NCI-H146 treated with DMSO at 0.1 percent for 48 hours (cell line): ENCODE measurements around the gene CBFA2T2.
"Not testable (repeated sequence)": the region's sequence is repeated elsewhere in the genome, so short reads cannot be mapped to it uniquely, and the experiment has no call there.

Experiments used
- DNase-seq: peaks from one replicate; lab custom pipeline; 2025; ENCODE audit not compliant: unreplicated experiment; lab: John Stamatoyannopoulos, UW

The CBFA2T2 gene

DNA sequence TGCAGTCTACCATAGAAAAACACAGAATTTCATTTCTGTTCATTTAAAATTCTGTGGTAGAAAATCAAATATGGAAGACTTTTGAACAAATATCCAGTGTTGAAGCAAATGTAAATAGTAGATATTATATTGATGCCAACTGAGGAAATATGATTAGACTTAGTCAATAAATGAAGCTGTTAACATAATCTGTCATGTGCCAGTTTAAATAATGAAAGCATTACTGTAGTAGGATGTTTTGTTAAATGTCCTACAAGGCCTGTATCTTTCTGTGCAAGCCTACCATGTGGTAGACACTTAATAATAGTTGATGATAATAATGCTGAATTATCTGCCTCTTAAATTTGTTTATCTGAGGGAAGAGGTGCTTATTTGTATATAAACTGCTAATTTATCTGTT, 55.9 kb downstream of the CBFA2T2 start:
- DNase-seq = no peak

GRCh38 chr20:33549229-33549999, 59.5 kb downstream of the CBFA2T2 start:
- no peak for DNase-seq

DNA sequence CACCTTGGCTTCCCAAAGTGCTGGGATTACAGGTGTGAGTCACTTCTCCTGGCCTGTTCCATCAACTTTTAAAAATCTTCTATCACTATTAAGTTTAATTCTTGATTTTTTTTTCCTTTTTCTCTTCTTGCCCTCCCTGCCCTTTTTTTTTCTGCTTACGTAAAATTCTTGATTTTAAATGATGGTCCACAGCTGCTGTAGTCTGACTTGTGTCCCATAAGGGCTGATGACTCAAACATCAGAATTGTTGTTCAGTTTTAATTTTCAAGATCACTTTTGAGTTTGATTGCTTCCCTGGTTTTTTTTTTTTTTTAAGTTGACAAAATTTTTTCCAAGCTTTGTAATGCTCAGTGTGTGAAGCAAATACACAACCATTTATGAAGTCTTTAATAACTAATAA, 61.9 kb downstream of the CBFA2T2 start:
- peak; percentile 68 for DNase-seq

- peak; percentile 54 for DNase-seq
Observed at GRCh38 chr20:33552519-33552918, 62.6 kb downstream of the CBFA2T2 start.

DNA sequence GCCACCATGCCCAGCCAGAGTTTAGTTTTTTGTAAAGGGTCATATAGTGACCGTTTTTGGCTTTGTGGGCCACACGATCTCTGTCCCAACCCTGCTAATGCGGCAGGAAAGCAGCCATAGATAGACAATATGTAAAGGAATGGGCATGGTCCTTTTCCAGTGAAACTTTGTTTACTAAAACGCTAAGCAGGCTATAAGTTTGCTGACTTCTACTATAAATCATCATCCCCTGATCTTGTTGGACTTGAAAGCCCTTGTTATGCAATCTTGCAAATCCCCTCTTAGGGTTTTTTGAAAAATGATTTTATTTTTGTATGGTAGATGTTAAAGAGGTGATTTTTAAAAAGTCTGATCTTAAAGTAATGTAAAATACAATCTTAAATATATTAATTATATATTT, 63.6 kb downstream of the CBFA2T2 start:
- DNase-seq = no peak

DNA sequence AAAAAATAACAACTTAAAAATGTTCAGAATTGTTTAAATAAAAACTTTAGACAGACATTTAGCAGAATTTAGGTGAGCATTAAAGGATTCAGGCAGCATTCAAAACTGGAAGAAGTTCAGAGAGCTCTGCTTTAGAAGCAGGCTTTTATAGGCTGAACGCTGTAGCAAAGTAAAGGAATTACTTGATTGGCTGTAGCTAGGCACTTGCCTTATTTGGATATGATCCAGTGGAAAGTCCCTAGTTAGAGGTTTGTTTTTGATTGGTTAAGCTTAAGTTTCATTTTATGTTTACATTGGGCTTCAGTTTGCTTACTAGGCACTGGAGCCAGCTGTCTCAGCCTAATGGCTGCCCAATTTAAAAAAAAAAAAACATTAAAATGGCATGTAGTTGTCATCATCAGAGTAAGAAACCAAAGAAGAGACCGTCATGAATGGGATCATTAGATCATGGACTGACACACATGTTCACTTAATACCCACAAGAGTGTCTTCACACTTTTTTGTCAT, 65.1 kb downstream of the CBFA2T2 start:
- peak; percentile 99 for DNase-seq

DNA sequence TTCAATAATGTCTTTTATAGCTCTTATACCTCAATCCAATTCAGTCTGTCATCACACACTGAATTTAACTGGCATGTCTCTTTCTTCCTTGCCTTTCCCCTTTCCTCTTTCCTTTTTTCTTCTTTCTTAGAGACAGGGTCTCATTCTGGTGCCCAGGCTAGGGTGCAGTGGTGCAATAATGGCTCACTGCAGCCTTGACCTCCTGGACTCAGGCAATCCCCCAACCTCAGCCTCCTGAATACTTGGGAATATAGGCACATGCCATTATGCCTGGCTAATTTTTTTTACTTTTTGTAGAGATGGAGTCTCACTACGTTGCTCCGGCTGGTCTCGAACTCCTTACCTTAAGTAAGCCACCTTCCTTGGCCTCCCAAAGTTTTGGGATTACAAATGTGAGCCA, 65.9 kb downstream of the CBFA2T2 start:
- no peak for DNase-seq

DNA sequence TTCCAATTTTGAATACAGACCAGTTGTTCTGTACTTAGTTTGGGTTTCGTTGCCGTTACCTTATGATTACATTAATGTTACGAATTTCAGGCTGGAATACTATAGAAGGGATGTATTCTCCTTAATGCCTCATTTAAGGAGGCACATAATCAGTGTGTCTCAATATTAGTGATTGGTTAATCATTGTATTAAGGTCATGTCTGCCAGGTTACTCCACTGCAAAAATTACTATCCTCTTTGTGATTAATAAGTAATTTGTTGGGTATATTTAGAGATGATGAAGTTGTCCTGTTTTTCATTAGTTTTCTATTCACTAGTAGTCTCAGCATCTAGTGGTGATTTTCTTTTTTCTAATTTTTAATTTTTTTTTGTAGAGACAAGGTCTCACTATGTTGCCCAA, 66.3 kb downstream of the CBFA2T2 start:
- DNase-seq = no peak

GRCh38 chr20:33558348-33559144, 68.7 kb downstream of the CBFA2T2 start:
- no peak for DNase-seq

- DNase-seq = no peak
Observed at GRCh38 chr20:33559212-33559611, 69.3 kb downstream of the CBFA2T2 start.

DNA sequence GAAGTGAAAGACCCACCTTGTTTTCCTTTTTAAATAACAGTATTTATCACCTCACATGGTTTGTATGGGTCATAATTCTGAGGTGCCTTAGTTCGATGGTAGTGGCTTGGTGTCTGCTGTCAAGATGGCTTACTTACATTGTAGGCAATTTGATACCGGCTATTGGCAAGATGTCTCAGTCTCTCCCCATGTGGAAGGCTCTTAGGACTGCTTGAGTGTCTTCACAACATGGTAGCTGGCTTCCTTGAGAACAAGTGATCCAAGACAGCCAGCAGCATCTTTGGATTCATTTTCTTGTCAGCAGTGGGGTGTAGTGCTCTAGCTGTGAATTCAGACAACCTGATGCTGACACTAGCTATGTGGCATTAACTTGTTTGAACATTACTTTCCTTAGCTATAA, 70.1 kb downstream of the CBFA2T2 start:
- DNase-seq = no peak

DNA sequence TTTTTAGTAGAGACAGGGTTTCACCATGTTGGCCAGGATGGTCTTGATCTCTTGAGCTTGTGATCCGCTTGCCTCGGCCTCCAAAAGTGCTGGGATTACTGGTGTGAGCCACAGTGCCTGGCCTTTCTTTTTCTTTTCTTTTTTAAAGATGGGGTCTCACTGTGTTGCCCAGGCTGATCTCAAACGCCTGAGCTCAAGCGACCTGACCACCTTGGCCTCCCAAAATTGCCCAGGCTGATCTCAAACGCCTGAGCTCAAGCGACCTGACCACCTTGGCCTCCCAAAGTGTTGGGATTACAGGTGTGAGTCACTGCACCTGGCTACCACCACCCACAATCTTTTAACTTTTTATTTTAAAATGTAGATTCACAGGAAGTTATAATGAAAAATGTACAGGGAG, 71.2 kb downstream of the CBFA2T2 start:
- DNase-seq = not testable (repeated sequence)

- peak; percentile 100 for DNase-seq
Observed at GRCh38 chr20:33561692-33562601, 72.1 kb downstream of the CBFA2T2 start.

DNA sequence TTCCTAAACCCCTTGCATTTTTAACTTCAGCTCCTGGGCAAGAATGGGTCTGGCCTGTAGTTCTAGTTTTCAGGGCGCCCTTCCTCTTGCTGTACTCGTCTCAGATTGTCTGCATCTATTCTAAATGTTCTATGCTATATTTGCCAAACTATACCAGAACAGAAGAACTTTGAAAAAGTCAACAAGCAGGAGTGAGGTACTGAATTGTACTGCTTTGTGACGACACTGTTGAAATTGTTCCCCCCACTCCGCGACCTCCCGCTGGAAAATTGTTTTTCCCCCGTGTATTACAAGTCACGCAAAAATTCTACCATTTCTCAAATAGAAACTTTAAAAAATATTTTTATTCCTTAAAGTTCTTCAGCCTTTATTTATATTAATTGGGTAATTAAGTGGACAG, 73.9 kb downstream of the CBFA2T2 start:
- DNase-seq = no peak

DNA sequence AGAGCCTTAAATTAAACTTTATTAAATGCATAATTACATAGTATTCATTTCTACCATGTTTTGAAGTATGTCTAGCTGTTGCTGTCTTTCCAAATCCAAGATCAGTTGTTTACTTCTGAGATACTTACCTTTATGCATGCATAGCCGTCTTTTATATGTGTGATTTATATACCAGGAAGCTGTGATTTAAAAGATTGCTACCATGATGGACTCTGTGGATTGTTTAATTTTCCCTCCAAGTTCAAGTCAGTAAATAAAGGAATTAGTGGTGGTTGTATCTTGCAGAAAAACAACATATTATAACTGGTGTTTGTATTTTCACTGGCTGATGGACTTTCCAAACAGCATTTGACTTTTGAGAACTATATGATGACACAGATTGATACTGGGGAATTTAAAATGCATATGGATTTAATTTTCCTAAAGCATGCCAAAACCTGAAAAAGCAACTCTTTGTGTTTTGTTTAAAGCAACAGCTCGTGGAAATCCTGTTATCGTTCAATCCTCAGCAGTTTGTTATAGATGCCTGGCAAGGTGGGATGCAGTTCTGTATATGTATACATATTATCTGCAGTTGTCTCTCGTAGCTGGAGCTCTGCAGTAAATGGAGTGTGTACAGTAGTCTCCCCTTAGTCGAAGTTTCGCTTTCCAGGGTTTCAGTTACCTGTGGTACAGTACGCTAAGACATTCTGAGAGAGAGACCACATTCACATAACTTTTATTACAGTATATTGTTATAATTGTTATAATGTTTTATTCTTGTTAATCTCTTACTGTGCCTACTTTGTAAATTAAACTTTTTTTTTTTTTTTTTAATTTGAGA, 77.1 kb downstream of the CBFA2T2 start:
- peak; percentile 26 for DNase-seq

- no peak for DNase-seq
Observed at GRCh38 chr20:33567949-33568348, 78.1 kb downstream of the CBFA2T2 start.

- peak; percentile 100 for DNase-seq
Observed at GRCh38 chr20:33568378-33568777, 78.5 kb downstream of the CBFA2T2 start.

GRCh38 chr20:33568868-33569801, 79.2 kb downstream of the CBFA2T2 start:
- no peak for DNase-seq

- DNase-seq = no peak
Observed at GRCh38 chr20:33569802-33570391, 80.0 kb downstream of the CBFA2T2 start.
